Nephron (organoid): ENCODE measurements around the gene SH3GLB2.

Experiments used
- H3K27ac Mint-ChIP-seq, 3 experiments: 2 replicates each; pipeline ENCODE4 v1.8.0; 2020; ENCODE audit warnings: mixed read lengths in 3 of 3, mild to moderate bottlenecking in 2 of 3, moderate library complexity in 1 of 3
- H3K27me3 Mint-ChIP-seq: 2 replicates; pipeline ENCODE4 v1.8.0; 2021; ENCODE audit warnings: low read depth, mild to moderate bottlenecking, moderate library complexity, mixed read lengths
- H3K36me3 Mint-ChIP-seq: 2 replicates; pipeline ENCODE4 v1.8.0; 2020; ENCODE audit warnings: low read depth, mixed read lengths
- H3K4me1 Mint-ChIP-seq: 2 replicates; pipeline ENCODE4 v1.8.0; 2020; ENCODE audit warnings: mixed read lengths
- H3K4me3 Mint-ChIP-seq, 3 experiments: 2 replicates each; pipeline ENCODE4 v1.8.0; 2020; ENCODE audit warnings: mild to moderate bottlenecking in 3 of 3, mixed read lengths in 3 of 3, moderate library complexity in 2 of 3
- H3K9me3 Mint-ChIP-seq: 2 replicates; pipeline ENCODE4 v1.8.0; 2020; ENCODE audit warnings: mixed read lengths
- TF ChIP-seq, protein P1 (sequence below), 3 experiments: fragments of 200-600 bp; sonication (generic); IDR thresholded peaks; one replicate each; pipeline ENCODE4 v1.5.0; 2021; ENCODE audit warnings: antibody characterized with exemption in 3 of 3; ENCODE audit not compliant: unreplicated experiment in 3 of 3

Gene SH3GLB2

DNA sequence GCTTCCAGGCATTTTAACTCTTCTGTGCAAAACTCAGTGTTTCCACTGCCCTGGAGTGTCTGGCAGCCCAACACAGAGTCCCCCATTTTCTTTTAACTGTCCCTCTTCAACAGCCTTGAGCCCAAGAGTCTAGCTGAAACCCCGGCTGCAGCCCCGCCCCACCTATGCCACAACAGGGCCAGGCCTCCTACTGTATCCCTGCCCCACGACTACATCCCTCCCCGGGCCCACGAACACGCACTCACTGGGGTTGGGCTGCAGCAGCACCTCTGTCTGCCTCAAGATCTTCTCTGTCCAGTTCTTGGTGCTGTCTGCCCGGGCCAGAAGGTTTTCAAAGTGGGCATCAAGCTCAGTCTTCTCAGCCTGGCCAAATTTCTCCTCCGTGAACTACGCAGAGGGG is 6.1 kb downstream of the SH3GLB2 start:
- peak overlapping the region in 1 of 3 experiments; percentile 32 for H3K4me3 Mint-ChIP-seq
- TF ChIP-seq, protein P1, sequence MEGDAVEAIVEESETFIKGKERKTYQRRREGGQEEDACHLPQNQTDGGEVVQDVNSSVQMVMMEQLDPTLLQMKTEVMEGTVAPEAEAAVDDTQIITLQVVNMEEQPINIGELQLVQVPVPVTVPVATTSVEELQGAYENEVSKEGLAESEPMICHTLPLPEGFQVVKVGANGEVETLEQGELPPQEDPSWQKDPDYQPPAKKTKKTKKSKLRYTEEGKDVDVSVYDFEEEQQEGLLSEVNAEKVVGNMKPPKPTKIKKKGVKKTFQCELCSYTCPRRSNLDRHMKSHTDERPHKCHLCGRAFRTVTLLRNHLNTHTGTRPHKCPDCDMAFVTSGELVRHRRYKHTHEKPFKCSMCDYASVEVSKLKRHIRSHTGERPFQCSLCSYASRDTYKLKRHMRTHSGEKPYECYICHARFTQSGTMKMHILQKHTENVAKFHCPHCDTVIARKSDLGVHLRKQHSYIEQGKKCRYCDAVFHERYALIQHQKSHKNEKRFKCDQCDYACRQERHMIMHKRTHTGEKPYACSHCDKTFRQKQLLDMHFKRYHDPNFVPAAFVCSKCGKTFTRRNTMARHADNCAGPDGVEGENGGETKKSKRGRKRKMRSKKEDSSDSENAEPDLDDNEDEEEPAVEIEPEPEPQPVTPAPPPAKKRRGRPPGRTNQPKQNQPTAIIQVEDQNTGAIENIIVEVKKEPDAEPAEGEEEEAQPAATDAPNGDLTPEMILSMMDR (IDR thresholded peaks at IDR 0.05; ENCODE audit: unreplicated experiment in 3 of 3), result no peak
- no peaks in the 10 kb centered on the region for H3K9me3 Mint-ChIP-seq
- peaks cover 4% of the 10 kb centered on the region for H3K27me3 Mint-ChIP-seq
- peaks cover 11% of the 10 kb centered on the region for H3K36me3 Mint-ChIP-seq
- peaks cover 43% of the 10 kb centered on the region for H3K4me1 Mint-ChIP-seq
- H3K27ac Mint-ChIP-seq, result peak overlapping the region; percentile 27 to 77 (median 73)

DNA sequence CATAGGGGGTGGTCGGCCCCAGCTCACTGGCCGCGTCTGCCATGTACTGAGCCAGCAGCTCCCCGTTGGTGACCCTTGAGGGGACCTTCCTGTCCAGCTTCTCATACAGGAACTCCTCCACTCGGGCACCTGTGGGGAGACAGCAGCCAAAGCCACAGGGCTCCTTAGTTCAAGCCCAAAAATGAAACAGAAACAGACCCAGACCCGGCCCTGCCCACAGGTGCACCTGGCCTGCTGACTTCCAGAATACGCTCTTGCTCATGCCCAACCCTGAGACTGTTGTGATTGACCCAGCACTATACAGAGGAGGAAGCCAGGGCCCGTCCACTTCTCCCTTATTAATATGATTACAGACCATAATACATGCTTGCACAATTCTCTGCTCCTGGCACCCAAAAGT is 7.0 kb downstream of the SH3GLB2 start:
- TF ChIP-seq, protein P1 (IDR thresholded peaks at IDR 0.05; ENCODE audit: unreplicated experiment in 3 of 3), result no peak

DNA sequence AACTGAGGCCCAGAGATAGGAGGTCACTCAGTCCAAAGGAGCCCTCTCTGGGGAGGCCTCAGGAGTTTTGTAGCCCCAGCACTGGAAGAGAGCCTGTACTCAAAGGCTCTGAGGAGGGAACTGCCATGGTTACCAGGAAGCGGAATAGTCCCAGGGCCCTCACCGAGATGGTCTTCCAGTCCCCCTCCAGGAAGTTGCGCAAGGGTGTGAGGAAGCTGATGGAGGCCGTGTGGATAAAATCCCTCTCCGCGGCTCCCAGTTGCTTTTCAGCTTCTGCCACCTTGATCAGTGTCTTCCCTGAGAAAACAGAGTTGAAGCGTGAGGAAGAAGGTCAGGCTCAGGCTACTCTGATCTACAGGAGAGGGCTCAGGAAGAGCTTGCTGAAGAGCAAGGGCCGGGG is 13.5 kb downstream of the SH3GLB2 start:
- TF ChIP-seq, protein P1 (IDR thresholded peaks at IDR 0.05; ENCODE audit: unreplicated experiment in 3 of 3), result no peak
- H3K27me3 Mint-ChIP-seq, result no peaks in the 10 kb centered on the region
- peaks cover 9% of the 10 kb centered on the region for H3K4me1 Mint-ChIP-seq
- peaks cover 35% of the 10 kb centered on the region for H3K36me3 Mint-ChIP-seq
- no peaks in the 10 kb centered on the region for H3K9me3 Mint-ChIP-seq
- no peak overlapping the region for H3K27ac Mint-ChIP-seq
- H3K4me3 Mint-ChIP-seq, result no peak overlapping the region

More for the DNA sequence above, 7.0 kb downstream of the SH3GLB2 start:
- H3K4me3 Mint-ChIP-seq, result no peak overlapping the region
- no peaks in the 10 kb centered on the region for H3K9me3 Mint-ChIP-seq
- peaks cover 11% of the 10 kb centered on the region for H3K36me3 Mint-ChIP-seq
- peaks cover 4% of the 10 kb centered on the region for H3K27me3 Mint-ChIP-seq
- peaks cover 35% of the 10 kb centered on the region for H3K4me1 Mint-ChIP-seq
- peak overlapping the region in 1 of 3 experiments; percentile 65 for H3K27ac Mint-ChIP-seq

DNA sequence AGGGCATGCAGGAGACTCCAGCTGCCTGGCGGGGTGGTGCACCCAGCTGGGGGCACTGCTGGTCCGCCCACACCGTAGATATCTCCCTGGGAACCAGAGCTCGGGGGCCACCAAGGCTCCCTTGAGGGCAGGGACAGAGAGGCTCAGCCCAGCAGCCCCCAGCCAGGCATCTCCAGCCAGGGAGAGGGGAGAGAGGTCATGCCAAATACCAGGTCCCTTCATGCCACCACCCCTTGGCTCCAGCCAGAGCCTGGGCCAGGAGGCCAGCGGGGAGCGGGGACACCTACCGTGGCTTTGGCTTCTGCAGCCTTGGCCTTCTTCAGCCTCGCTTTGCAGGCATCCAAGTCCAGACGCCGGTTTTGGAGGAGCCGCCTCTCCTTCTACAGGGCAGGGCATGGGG is 14.0 kb downstream of the SH3GLB2 start:
- no peak overlapping the region for H3K4me3 Mint-ChIP-seq
- H3K36me3 Mint-ChIP-seq, result peaks cover 35% of the 10 kb centered on the region
- TF ChIP-seq, protein P1 (IDR thresholded peaks at IDR 0.05; ENCODE audit: unreplicated experiment in 3 of 3), result no peak
- H3K27me3 Mint-ChIP-seq, result no peaks in the 10 kb centered on the region
- H3K27ac Mint-ChIP-seq, result no peak overlapping the region
- H3K4me1 Mint-ChIP-seq, result peaks cover 9% of the 10 kb centered on the region
- no peaks in the 10 kb centered on the region for H3K9me3 Mint-ChIP-seq

DNA sequence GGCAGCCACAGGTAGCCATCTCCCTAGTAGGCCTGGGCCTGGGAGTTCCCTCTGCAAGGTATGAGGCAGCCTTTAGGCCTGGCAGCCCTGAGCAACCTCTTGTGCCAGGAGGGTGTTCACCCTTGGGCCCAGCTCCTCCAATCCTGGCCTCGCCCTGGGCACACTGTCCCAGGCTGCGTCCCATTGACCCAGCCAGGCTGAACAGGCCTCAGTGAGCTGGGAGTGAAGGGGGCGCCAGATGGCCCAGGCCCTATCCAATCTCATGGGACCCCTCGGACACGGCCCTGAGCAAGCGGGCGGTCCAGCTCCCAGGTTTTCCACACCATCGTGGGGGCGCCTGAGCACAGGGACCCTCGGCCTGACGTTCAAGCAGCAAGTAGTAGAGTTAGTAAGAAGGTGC is 14.5 kb downstream of the SH3GLB2 start:
- Mint-ChIP-seq H3K27me3 (no peaks in the 10 kb centered on the region), H3K4me1 (peaks cover 9% of the 10 kb centered on the region), H3K9me3 (no peaks in the 10 kb centered on the region), H3K36me3 (peaks cover 31% of the 10 kb centered on the region), H3K27ac (no peak overlapping the region), H3K4me3 (no peak overlapping the region)
- TF ChIP-seq, protein P1 (IDR thresholded peaks at IDR 0.05; ENCODE audit: unreplicated experiment in 3 of 3), result no peak

DNA sequence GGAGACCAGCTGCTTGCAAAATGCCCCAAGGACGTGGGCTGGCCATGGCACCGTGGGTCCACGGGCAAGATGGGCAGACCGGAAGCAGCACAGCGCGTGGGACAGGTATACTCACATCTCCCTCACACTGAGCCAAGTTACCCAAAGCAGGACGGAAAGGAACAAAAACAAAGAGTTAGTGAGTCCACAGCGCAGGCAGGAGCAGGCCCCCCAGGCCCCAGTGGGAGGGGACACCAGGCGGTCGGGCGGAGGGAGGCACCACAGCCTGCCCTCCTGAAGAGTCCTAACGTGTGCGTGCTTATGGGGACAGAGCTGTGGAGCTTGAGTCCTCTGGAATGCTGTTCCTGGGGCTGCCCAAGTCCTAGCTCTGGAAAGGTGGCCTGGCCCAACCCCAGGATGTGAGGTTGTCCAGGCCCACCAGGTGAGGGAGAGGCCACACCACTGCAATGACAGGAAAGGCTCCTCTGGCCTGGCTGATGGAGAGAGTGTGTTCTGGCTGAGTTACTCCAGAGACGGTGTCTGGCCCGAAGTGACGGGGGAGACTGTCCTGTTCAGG is 15.2 kb downstream of the SH3GLB2 start:
- TF ChIP-seq, protein P1 (IDR thresholded peaks at IDR 0.05; ENCODE audit: unreplicated experiment in 3 of 3), result no peak
- peaks cover 9% of the 10 kb centered on the region for H3K4me1 Mint-ChIP-seq
- no peaks in the 10 kb centered on the region for H3K27me3 Mint-ChIP-seq
- peak overlapping the region in 1 of 3 experiments; percentile 86 for H3K27ac Mint-ChIP-seq
- H3K36me3 Mint-ChIP-seq, result peaks cover 30% of the 10 kb centered on the region
- H3K9me3 Mint-ChIP-seq, result no peaks in the 10 kb centered on the region
- no peak overlapping the region for H3K4me3 Mint-ChIP-seq
